SK-N-SH treated with all-trans-retinoic acid at 6 μM for 48 hours (cell line): ENCODE measurements around the gene MAP1B.
"Not testable (repeated sequence)": the region's sequence is repeated elsewhere in the genome, so short reads cannot be mapped to it uniquely, and the experiment has no call there.

Experiments used
- ARNTL ChIP-seq: fragments of 450-650 bp; formaldehyde crosslinking; IDR thresholded peaks from 2 replicates; pipeline ENCODE4 v1.5.0; 2020; ENCODE audit warnings: low read depth, mild to moderate bottlenecking, moderate library complexity, borderline replicate concordance
- CSRNP3 ChIP-seq: fragments of 250-450 bp; sonication (Bioruptor Pico); IDR thresholded peaks from 2 replicates; pipeline ENCODE4 v1.5.1; 2021; ENCODE audit warnings: mild to moderate bottlenecking, moderate library complexity
- TCF4 ChIP-seq: fragments of 250-450 bp; sonication (Bioruptor Pico); IDR thresholded peaks from 2 replicates; pipeline ENCODE4 v1.8.0; 2021; ENCODE audit warnings: mild to moderate bottlenecking, moderate library complexity, borderline replicate concordance
- ZNF565 ChIP-seq: fragments of 450-650 bp; formaldehyde crosslinking; conservative IDR thresholded peaks from 2 replicates; pipeline ENCODE4 v1.5.0; 2020; ENCODE audit warnings: low read depth, mild to moderate bottlenecking, moderate library complexity
- ZNF70 ChIP-seq: fragments of 450-650 bp; formaldehyde crosslinking; IDR thresholded peaks from 2 replicates; pipeline ENCODE4 v1.5.0; 2020; ENCODE audit warnings: mild to moderate bottlenecking, moderate library complexity

GRCh38 chr5:72089713-72090112, 17.6 kb upstream of the MAP1B start:
- TF ChIP-seq ZNF565 (CRISPR knock-in tag); ARNTL; TCF4 (CRISPR knock-in tag); CSRNP3 (CRISPR knock-in tag); ZNF70 (CRISPR knock-in tag): not testable (repeated sequence)
